Progenitor cell of endocrine pancreas (in vitro differentiated cells): ENCODE data around the gene TBC1D17. TPM values are rescaled to one million over a fixed set of nuclear protein-coding genes. Genes with fewer than 3 reads are reported as not detected.

Experiments
- DNase-seq: peaks from one replicate; pipeline ENCODE4 v3.0.0; 2021; ENCODE audit warnings: low spot score; ENCODE audit not compliant: unreplicated experiment
- H3K27ac Mint-ChIP-seq: 2 replicates; pipeline ENCODE4 v1.8.0; 2021; ENCODE audit warnings: mild to moderate bottlenecking, moderate library complexity, mixed read lengths
- H3K27me3 Mint-ChIP-seq: 2 replicates; pipeline ENCODE4 v1.8.0; 2021; ENCODE audit warnings: mixed read lengths
- H3K36me3 Mint-ChIP-seq: 2 replicates; pipeline ENCODE4 v1.8.0; 2022; ENCODE audit warnings: mixed read lengths; ENCODE audit not compliant: insufficient read depth
- H3K4me1 Mint-ChIP-seq: 2 replicates; pipeline ENCODE4 v1.8.0; 2021; ENCODE audit warnings: low read depth, mixed read lengths
- H3K4me3 Mint-ChIP-seq: 2 replicates; pipeline ENCODE4 v1.8.0; 2021; ENCODE audit warnings: low read depth, mild to moderate bottlenecking, moderate library complexity, mixed read lengths
- H3K9me3 Mint-ChIP-seq: 2 replicates; pipeline ENCODE4 v1.8.0; 2021; ENCODE audit warnings: low read depth, mixed read lengths
- CTCF ChIP-seq: fragments of 200-600 bp; sonication (generic); IDR thresholded peaks from one replicate; pipeline ENCODE4 v1.5.0; 2021; ENCODE audit warnings: antibody characterized with exemption, mild to moderate bottlenecking; ENCODE audit not compliant: unreplicated experiment
- total RNA-seq: library from RNA; stranded (reverse); gene quantifications from 2 replicates; pipeline ENCODE4 v1.2.1, GENCODE V29; 2021

The TBC1D17 gene
- total RNA-seq, 1 donor from 2014 or later: 44.6 TPM

DNA sequence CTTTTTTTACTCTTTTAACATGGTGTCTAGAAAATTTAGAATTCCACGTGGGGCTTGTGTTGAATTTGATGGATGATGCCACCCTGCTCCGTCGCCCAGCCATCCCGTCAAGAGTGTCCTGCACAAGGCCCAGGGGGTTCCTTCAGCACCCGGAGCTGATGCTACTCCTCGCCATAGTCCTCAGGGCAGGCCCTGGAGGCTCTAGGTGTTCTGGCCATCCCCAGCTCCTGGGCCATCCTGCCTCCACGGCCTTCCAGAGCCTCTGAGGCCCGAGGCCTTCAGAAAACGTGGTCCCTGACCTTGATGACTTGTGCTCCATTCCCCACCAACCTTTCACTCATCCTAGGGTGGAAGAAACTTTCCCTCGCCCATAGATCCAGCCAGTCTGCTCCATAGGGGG lies 3.7 kb upstream of the TBC1D17 start:
- TF ChIP-seq CTCF: no peak
- H3K27ac Mint-ChIP-seq: no peak overlapping the region
- peaks cover 3% of the 10 kb centered on the region for H3K36me3 Mint-ChIP-seq
- H3K9me3 Mint-ChIP-seq: no peaks in the 10 kb centered on the region
- no peak for DNase-seq
- H3K27me3 Mint-ChIP-seq: no peaks in the 10 kb centered on the region
- H3K4me1 Mint-ChIP-seq: peaks cover 17% of the 10 kb centered on the region
- no peak overlapping the region for H3K4me3 Mint-ChIP-seq

- Mint-ChIP-seq H3K9me3 (no peaks in the 10 kb centered on the region), H3K36me3 (peaks cover 6% of the 10 kb centered on the region), H3K4me3 (no peak overlapping the region), H3K27me3 (no peaks in the 10 kb centered on the region), H3K4me1 (peaks cover 18% of the 10 kb centered on the region), H3K27ac (no peak overlapping the region)
- DNase-seq: no peak
- TF ChIP-seq CTCF: no peak
These were observed 2.9 kb upstream of the TBC1D17 start for GRCh38 chr19:49874503-49875157.

DNA sequence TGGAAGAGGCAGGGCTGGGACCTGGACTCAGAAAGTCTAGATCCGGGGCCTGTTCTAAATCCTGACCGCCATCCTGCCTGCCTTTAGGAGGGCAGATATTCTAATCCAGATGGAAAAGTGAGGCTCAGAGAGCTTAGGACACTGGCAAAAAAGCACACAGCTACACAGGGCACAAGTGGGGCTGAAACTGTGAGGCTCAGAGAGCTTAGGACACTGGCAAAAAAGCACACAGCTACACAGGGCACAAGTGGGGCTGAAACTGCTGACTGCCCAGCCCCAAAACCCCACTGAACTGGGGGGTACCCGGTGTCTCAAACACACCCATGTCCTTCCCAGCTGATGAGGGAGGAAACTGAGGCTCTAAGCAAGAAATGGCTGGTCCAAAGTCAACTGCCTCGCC lies 2.3 kb upstream of the TBC1D17 start:
- no peak for TF ChIP-seq CTCF
- no peak for DNase-seq
- Mint-ChIP-seq H3K27ac (no peak overlapping the region), H3K4me3 (no peak overlapping the region), H3K36me3 (peaks cover 6% of the 10 kb centered on the region), H3K9me3 (no peaks in the 10 kb centered on the region), H3K4me1 (peaks cover 18% of the 10 kb centered on the region), H3K27me3 (no peaks in the 10 kb centered on the region)

DNA sequence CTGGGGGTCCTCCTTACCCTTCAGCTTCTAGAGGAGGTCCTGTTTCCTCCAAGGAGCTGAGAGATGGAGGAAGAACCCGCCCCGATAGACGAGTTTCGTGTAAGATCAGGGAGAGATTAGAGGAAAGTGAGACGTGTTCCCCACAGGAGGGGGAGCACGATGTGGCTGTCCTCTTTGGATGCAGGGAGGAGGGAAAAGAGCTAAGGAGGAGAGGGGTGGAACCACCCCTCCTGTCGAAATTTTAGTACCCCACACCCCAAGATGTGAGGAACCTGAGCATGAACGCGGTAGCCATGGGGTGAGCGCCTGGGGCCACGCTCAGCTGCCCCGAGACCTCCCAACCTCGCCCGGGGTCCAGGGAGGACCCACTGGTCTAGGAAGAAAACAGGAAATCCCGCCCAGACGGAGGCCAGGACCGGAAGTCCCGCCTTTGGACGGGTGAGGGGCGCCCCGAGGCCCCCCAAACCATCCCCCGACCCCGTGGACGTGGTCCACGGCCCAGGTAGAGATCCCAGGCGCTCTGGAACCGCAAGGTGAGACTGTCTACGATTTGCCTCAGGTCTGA lies 1.6 kb upstream of the TBC1D17 start:
- no peak overlapping the region for H3K27ac Mint-ChIP-seq
- H3K4me1 Mint-ChIP-seq: peaks cover 14% of the 10 kb centered on the region
- H3K36me3 Mint-ChIP-seq: peaks cover 6% of the 10 kb centered on the region
- no peaks in the 10 kb centered on the region for H3K27me3 Mint-ChIP-seq
- no peak for TF ChIP-seq CTCF
- DNase-seq: peak; percentile 41
- H3K4me3 Mint-ChIP-seq: no peak overlapping the region
- no peaks in the 10 kb centered on the region for H3K9me3 Mint-ChIP-seq

DNA sequence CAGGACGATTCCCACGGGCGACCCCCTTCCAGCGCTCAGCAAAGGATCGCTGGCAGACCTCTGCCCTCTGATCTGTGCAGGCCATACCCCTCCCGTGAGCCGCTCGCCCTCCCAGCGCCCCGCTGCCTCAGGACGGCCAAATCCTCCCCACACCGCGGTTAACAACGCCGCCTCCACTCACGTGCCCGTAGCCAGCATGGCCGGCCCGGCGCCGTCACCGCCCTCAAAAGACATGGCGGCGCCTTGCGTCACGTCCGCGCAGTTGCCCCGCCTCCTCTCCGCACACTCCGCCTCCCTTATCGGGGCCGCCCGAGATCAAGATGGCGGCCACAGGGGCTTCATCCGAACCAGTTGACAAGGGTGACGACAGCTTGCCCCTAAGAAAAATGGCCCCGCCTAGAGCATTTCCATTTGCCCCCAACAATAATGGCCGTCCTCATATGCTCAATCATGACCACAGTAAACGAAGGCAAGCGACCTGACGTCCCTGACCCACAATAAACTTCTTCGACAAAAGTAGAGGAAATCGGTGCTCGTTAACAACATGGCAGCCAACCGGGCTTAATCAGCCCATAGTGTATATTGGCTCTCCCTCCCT lies 981 bp upstream of the TBC1D17 start:
- H3K27ac Mint-ChIP-seq: no peak overlapping the region
- DNase-seq: peak; percentile 95
- H3K4me3 Mint-ChIP-seq: no peak overlapping the region
- no peaks in the 10 kb centered on the region for H3K27me3 Mint-ChIP-seq
- TF ChIP-seq CTCF: no peak
- no peaks in the 10 kb centered on the region for H3K9me3 Mint-ChIP-seq
- peaks cover 14% of the 10 kb centered on the region for H3K4me1 Mint-ChIP-seq
- peaks cover 9% of the 10 kb centered on the region for H3K36me3 Mint-ChIP-seq
